T-helper 22 cell (primary cell): ENCODE results near the gene NAA30.

ENCODE experiments used
- DNase-seq: peaks from one replicate; pipeline ENCODE4 v3.0.0-alpha.2; 2020; ENCODE audit warnings: low read depth

NAA30 gene

DNA sequence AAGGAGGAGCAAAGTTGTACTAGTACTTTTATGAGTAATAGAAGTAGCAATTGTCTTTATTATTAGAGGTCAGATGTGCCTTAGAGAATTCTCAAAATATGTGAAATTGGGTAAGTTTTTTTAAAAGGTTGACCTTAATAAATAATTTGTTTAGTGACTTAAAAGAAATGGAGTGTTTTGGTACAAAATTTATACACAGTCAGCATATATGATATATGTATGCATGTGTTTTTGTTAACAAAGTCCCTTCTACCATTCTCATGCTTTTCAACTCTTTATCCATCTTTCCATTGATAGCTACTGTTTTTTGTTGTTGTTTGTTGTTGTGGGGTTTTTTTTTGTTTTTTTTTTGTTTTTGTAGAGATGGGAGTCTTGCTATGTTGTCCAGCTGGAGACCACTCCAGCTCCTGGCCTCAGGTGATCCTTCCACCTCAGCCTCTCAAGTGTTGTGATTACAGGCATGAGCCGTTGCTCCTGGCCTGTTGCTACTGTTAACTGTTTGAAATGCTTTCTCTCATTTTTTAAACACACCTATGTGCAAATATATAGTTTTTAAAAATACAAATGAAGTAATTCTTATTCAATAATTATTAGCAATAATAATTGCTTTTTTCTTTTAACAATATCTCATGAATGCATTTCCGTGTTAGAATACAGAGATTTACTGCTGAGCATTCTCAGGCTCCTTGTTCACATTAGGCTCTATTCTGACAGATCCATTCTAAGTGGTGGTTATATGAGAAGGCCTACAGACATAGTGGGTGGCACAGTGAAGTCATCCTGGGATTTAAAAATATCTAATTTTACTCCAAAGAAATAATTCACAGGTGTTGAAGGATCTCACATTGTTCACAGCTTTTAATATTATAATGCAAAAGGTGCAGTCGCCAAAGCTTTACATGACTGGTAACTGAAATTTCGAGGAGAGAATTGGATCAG, 10.4 kb downstream of the NAA30 start:
- DNase-seq: no peak

DNA sequence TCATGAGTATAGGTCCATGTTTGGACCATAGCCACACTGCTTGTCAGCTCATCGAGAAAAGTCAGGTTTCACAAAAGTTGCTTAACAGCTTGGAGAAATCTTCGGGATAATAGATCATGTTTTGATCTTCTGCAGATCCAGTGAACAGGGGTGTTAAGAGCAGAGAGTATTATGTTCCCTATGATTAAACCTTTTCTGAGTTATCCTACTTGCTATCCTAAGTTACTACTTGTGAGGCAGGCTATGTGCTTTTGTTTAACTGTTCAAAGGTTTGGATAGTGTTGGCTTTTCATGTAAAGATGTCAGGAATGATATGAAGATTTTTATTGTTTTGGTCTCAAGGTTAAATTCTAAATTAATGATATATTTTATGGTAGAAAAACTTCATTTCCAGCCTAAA, 11.1 kb downstream of the NAA30 start:
- DNase-seq: no peak

DNA sequence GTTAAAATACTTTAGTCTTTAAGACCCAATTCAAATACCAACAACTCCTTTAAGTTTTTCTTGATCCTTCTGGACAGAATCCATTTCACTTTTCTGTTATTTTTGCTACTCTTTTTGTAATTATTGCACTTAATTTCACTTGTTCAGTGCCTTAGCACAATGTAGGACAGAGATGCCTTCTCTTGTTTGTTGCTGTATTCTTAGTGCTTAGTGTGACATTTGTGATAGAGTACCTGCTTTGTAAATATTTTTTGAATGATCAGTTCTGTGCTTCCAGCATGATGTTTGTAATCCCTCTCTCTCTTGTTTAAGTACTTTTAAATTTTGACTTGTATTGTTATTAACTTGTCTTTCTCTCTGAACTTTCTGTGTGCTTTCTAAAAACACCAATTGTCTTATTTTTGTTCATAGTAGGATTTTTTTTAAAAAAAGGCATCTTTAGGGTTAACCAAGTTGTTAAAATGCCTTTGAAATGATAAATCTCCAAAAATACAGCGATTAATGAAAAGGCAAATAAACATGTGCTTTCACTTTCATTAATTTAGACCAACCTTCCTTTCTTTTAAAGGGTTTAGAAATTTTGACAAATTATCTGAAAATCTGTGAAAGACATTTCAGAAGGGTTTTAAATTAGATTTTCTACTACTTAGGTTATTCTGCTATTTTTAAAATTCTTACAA, 11.9 kb downstream of the NAA30 start:
- DNase-seq: no peak

DNA sequence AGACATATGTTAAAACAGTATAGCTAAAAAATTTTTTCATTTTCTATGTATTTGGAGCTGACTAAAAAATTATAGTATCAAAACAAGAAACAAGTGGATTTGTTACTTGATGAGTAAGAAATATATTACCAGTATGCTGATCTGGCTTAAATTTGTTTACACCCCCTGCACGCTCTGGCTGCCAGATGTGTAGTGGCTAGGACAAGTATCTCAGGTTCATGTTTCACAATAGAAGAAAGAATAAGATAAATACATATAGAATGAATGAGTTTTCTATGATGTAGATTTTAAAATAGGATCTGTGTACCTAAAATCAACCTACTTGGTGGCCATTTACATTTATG, 13.1 kb downstream of the NAA30 start:
- no peak for DNase-seq

DNA sequence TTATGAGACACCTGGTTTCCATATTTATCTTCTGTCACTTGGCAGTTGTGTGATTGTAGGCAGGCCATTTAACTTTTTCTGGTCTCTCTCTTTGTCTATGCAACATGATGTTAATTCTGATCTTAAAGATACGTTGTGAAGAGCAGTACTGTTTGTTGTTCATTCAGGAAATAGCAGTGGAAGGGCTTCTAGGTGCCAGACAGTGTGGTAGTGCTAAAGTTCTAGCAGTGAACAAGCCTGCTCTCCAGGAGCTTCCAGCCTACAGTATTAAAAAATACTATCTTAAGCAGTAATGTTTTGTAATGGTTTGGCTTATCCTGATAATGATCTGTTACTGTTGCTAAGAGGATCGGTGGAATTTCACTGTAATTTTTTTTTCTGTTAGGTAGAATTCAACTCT, 15.2 kb downstream of the NAA30 start:
- no peak for DNase-seq

DNA sequence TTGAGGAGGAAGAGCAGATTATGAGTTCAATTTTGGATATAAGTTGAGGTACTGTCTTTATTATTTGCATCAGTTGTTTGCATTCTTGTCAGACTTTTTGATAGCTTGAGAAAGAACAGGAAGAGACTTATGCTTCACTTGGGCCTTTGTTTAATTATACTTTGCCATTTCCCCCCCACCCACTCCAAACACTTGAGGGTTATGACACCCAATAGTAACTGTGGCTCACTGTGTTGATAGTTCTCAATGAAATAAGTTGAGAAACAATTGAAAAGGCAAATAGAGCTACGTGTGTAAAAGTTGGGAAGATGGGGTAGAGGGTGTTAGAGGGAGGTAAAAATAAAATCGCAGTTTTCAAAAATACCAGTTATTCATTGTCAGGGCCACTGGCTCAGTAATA, 17.7 kb downstream of the NAA30 start:
- DNase-seq: no peak

DNA sequence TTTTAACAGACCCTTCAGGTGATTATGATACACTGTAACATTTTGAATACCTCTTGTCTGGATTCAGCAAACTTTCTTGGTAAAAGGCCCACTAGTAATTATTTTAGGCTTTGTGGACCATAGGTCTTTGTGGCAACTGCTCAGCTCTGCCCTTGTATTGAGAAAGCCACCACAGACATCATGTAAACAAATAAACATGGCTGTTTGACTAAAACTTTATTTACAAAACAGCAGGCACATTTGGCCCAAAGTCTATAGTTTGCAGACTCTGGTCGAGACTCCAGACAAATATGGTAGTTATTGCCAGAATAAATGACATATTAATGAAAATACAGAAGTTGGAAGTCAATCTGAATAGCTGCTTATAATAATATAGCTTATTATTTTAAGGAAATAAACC, 18.2 kb downstream of the NAA30 start:
- no peak for DNase-seq

DNA sequence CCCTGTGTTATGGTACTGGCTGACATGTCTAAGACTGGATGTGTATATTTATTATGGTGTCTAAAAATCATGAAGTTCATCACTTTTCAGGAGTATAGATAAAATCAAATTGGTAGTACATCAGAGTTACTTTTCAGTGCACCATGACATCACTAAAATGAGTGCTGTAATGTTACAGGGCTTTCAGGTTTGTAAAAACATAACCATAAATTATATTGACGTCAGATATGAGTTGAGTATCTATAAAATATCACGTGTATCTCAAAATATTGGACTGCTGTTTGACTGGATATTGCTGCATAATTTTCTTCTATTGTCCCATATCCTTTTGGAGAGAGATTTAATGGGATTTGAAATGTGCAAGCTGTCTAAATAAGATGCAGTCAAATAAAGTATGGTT, 22.0 kb downstream of the NAA30 start:
- DNase-seq: no peak

DNA sequence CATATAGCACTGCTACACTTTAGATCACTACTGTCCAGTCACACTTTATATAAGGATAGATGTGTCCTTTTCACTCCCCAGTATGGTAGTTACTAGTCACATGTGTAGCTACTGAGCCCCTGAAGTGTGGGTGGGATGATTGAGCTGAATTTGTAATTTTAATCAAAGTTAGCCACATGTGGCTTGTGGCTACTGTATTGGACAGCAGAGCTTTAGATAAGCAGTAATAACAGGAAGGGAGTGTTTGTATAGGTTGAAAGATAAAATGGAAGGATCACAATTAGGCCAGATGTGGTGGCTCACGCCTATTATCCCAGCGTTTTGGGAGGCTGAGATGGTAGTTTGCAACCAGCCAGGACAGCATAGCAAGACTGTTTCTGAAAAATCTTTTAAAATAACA, 23.5 kb downstream of the NAA30 start:
- DNase-seq: no peak

DNA sequence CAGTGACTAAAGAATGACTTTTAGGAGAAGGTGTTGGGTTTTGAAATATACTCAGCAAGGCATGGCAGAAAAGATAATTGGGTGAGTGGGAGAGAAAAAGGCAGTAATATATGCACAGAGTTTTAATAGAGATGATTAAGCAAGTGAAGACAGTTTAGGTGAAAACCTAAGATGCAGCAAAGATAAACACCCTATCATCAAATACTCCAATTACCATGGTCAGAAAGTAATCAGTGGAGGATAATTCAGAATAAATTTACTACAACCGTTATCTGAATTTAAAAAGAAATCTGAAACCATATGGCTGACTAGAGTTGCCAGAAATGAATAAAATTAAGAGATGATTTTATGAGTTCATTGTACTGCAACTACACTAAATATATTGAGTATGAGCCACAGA, 26.8 kb downstream of the NAA30 start:
- DNase-seq: no peak

DNA sequence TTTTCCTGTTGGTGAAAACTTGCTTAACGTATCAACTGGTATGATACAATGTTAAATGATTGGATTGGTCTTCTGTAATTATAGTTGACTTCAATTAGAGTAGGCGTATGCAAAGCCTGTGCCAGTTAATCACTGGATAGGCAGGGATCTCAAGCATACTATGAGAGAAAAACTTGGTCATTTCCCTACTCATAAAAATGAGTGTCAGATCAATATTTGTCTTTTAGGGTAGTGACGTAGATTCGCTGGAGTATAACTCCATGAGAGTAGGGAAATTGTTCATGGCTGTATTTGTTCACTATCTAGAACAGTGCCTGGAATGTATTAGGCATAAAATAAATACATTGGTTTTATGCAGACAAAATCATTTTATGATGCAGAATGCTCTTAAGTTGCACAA, 28.6 kb downstream of the NAA30 start:
- DNase-seq: no peak

DNA sequence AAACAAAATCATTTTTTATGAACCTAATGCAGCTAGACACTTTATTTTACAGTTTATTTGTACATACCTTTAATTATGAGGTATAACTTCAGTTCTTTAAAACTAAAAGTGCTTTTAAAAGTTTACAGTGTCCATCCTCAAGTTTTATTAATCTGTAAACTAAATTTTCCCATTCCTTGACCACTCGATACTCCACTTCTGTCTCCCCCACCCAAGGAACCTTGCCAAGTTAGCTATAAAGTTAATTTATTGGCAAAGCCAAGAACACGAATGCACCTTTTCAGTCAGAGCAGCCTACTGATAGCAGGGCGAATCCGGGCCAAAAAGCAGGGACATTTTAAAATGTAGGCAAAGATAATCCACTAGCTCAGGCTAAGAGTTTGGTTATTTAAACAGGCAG, 29.6 kb downstream of the NAA30 start:
- DNase-seq: no peak

DNA sequence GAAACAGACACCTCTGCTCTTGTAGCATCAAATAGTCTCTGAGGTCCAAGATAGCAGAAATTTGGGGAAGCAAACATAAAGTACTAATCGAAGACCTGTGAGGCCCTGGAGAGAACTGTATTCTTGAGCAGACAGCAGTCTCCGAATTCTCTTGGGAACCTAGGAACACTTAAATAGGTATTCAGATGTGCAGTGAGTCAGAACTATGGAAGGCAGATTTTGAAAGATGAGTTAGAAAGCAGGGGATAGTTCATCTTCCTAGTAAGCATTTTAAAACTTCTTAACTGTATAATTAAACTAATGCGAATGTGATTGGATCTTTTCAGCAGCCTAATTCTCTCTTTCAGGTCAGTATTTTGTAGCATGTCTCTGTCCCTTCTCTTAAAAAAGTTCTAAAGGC, 30.6 kb downstream of the NAA30 start:
- DNase-seq: no peak

DNA sequence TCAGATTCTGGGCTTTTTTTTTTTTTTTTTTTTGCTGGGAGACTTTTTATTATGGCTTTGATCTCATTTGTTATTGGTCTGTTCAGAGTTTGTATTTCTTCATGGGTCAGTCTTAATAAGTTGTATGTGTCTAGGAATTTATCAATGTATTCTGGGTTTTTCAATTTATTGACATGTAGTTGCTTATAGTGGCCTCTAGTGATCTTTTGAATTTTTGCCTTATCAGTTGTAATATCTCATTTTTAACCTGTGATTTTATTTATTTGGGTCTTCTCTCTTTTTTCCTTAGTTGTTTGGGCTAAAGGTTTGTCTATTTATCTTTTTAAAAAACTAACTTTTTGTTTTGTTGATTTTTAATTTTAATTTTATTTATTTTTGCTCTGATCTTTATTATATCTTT, 45.5 kb downstream of the NAA30 start:
- DNase-seq: no peak

DNA sequence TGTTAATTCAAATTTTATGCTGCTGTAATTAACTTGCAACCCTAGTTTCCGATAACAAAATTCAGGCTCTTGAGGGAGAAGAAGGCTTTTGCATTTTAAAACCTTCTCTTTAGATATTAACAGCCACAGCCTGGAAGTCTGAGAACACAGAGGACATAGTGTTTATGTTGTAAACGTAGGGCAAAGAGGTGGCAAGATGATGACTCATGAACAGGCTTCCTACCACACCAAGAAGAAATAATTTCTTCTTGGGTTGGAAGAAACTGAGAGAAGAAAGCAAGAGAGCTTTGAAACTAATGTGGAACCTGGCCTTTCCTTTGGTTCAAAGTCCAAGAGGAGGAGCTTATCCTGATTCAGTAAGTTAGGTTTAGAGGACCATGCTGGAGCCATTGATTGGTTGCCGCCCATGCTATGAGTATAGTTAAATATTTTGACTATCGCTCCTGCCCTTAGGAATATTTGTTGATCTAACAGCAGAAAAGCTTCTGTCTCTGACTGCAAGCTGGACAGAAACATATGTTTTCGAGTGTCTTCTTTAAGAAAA, 71.5 kb downstream of the NAA30 start:
- DNase-seq: no peak

DNA sequence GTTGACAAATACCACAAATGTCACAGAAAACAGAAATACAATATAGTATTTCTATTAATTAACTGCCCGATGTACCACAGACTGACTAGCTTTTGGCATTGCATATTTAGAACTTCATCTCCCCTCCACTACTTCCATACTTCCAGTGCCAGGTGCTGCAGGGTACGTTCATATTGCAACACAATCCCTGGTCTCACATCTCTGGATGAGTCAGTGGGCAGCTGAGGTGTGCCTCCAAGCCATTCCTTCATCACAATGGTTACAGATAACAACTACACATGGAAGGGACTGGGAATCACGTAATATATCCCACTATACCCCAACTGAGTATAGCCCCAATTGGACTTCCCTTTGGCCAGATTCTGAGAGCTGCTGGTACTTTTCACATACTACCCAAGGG, 72.2 kb downstream of the NAA30 start:
- no peak for DNase-seq

DNA sequence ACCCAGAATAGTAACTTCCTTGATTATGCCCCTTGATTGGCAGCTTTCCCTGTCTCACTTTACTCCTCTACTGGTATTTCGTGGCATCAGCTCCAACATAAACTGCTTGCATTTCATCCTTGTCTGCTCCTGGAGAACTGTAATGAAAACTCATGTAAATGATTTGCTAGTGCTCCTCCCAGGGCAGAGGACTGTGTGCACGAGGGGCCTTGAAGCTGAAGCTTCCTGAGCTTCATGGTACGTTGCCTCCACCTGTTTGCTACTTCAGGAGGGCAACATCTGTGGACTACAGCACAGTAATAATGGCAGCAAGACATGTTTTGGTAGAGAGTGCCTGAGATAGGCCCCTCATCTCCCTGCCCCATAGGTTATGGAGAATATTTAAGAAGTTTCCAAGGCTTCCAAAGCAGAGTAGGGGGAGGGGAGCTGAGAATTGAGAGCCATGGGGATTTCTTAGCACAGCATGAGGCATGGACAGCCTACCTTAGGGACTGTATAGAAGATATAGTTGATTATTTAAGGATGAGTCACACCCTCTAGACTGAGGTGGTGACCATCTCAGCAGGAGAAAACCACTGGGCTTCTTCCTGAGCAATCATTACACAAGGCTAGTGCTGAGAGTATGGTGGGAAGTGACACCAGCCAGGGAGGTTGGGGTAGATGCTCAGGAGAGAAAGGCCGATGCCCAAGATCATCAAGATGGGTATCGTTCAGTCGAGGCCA, 73.8 kb downstream of the NAA30 start:
- DNase-seq: no peak
